Measurements from ENCODE around the gene SLC37A1.

The SLC37A1 gene

GRCh38 chr21:42619166-42619565 is 105.5 kb downstream of the SLC37A1 start:
- Histone ChIP-seq H3K79me2 (ENCODE audit: insufficient read depth, low read length) (no peaks in the 10 kb centered on the region), H3K9ac (ENCODE audit: low read length) (no peak overlapping the region), H3K36me3 (ENCODE audit: low read length) (no peaks in the 10 kb centered on the region), H3K4me2 (ENCODE audit: low read depth, low read length, poor library complexity, severe bottlenecking) (no peak overlapping the region), H3K4me3 (ENCODE audit: insufficient read depth, low read length, poor library complexity, severe bottlenecking) (no peak overlapping the region), H3K27ac (ENCODE audit: low read depth, low read length) (no peak overlapping the region), H3F3A (ENCODE audit: insufficient read depth) (no peaks in the 10 kb centered on the region), H3K9me2 (replicated peaks; ENCODE audit: insufficient read depth, low read length) (no peaks in the 10 kb centered on the region), H4K20me1 (ENCODE audit: low read depth, low read length) (no peaks in the 10 kb centered on the region), H3K9me3 (ENCODE audit: insufficient read depth, low read length) (no peaks in the 10 kb centered on the region), H3K27me3 (ENCODE audit: low read length) (no peaks in the 10 kb centered on the region), H2AFZ (ENCODE audit: low read depth, low read length, severe bottlenecking) (no peak overlapping the region)
- TF ChIP-seq EZH2phosphoT487 (conservative IDR thresholded peaks at IDR 0.05; ENCODE audit: low read length) = no peak
- TF ChIP-seq, protein P1, sequence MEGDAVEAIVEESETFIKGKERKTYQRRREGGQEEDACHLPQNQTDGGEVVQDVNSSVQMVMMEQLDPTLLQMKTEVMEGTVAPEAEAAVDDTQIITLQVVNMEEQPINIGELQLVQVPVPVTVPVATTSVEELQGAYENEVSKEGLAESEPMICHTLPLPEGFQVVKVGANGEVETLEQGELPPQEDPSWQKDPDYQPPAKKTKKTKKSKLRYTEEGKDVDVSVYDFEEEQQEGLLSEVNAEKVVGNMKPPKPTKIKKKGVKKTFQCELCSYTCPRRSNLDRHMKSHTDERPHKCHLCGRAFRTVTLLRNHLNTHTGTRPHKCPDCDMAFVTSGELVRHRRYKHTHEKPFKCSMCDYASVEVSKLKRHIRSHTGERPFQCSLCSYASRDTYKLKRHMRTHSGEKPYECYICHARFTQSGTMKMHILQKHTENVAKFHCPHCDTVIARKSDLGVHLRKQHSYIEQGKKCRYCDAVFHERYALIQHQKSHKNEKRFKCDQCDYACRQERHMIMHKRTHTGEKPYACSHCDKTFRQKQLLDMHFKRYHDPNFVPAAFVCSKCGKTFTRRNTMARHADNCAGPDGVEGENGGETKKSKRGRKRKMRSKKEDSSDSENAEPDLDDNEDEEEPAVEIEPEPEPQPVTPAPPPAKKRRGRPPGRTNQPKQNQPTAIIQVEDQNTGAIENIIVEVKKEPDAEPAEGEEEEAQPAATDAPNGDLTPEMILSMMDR (IDR thresholded peaks at IDR 0.05; ENCODE audit: insufficient read depth, low read length, poor library complexity, severe bottlenecking) = no peak

DNA sequence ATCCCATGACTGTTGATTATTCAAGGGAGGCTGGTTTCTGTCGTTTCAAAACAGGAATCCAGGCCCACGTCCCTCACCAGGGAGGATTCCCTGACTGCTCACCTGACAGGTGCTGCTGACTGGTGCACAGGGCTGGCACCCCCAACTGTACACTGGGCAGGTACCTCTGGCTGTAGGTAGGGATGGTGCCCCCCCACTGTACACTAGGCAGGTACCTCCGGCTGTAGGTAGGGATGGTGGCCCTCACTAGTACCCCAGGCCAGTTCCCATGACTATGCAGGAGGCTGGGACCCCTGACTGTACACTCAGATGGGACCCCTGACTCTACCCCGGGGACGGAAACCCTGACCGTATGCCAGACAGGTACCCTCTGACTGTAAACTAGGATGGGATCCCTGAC is 106.2 kb downstream of the SLC37A1 start:
- H2AFZ ChIP-seq (ENCODE audit: low read depth, low read length, severe bottlenecking) = no peak overlapping the region
- no peaks in the 10 kb centered on the region for H3K36me3 ChIP-seq (ENCODE audit: low read length)
- H3K9ac ChIP-seq (ENCODE audit: low read length) = no peak overlapping the region
- no peaks in the 10 kb centered on the region for H3K27me3 ChIP-seq (ENCODE audit: low read length)
- no peaks in the 10 kb centered on the region for H3K79me2 ChIP-seq (ENCODE audit: insufficient read depth, low read length)
- H3K9me2 ChIP-seq (replicated peaks; ENCODE audit: insufficient read depth, low read length) = no peaks in the 10 kb centered on the region
- no peaks in the 10 kb centered on the region for H3K9me3 ChIP-seq (ENCODE audit: insufficient read depth, low read length)
- H4K20me1 ChIP-seq (ENCODE audit: low read depth, low read length) = no peaks in the 10 kb centered on the region
- no peak overlapping the region for H3K27ac ChIP-seq (ENCODE audit: low read depth, low read length)
- TF ChIP-seq EZH2phosphoT487 (conservative IDR thresholded peaks at IDR 0.05; ENCODE audit: low read length) = no peak
- TF ChIP-seq, protein P1 (IDR thresholded peaks at IDR 0.05; ENCODE audit: insufficient read depth, low read length, poor library complexity, severe bottlenecking) = no peak
- no peak overlapping the region for H3K4me2 ChIP-seq (ENCODE audit: low read depth, low read length, poor library complexity, severe bottlenecking)
- H3K4me3 ChIP-seq (ENCODE audit: insufficient read depth, low read length, poor library complexity, severe bottlenecking) = no peak overlapping the region
- H3F3A ChIP-seq (ENCODE audit: insufficient read depth) = no peaks in the 10 kb centered on the region

DNA sequence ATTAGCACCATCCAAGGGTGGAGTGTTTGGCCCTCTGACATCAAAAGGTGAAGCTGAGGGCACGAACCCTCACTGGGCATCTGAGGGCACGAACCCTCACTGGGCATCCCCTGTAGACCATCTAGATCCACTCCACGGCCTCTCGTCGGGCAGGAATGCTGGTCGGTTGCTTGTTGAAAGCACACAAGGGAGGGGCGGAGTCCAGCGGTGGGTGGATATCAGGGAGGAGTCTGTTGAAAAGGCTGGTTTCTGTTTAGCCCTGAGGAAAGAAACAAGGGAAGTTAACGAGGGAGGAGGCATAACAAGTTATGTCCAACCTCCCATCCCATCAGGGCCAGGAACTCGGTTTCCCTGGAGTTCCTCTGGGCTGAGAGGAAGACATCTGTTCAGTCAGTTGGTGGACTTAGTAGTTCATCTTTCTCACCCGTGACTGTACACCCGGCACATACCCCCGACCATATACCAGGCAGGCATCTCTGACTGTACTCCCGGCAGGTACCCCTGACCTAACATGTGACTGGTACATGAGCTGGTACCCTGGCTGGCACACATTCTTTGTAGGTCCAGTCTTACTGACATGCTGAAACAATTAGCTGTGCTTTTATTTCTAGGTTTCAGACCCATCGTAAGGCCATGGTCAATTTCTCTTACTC is 107.6 kb downstream of the SLC37A1 start:
- H3K9me2 ChIP-seq (replicated peaks; ENCODE audit: insufficient read depth, low read length) = no peaks in the 10 kb centered on the region
- H3K4me2 ChIP-seq (ENCODE audit: low read depth, low read length, poor library complexity, severe bottlenecking) = no peak overlapping the region
- no peak overlapping the region for H3K4me3 ChIP-seq (ENCODE audit: insufficient read depth, low read length, poor library complexity, severe bottlenecking)
- H3K36me3 ChIP-seq (ENCODE audit: low read length) = no peaks in the 10 kb centered on the region
- no peaks in the 10 kb centered on the region for H3F3A ChIP-seq (ENCODE audit: insufficient read depth)
- no peaks in the 10 kb centered on the region for H3K9me3 ChIP-seq (ENCODE audit: insufficient read depth, low read length)
- H4K20me1 ChIP-seq (ENCODE audit: low read depth, low read length) = no peaks in the 10 kb centered on the region
- H3K27ac ChIP-seq (ENCODE audit: low read depth, low read length) = no peak overlapping the region
- no peak overlapping the region for H2AFZ ChIP-seq (ENCODE audit: low read depth, low read length, severe bottlenecking)
- no peak overlapping the region for H3K9ac ChIP-seq (ENCODE audit: low read length)
- no peaks in the 10 kb centered on the region for H3K27me3 ChIP-seq (ENCODE audit: low read length)
- TF ChIP-seq EZH2phosphoT487 (conservative IDR thresholded peaks at IDR 0.05; ENCODE audit: low read length) = no peak
- TF ChIP-seq, protein P1 (IDR thresholded peaks at IDR 0.05; ENCODE audit: insufficient read depth, low read length, poor library complexity, severe bottlenecking) = no peak
- H3K79me2 ChIP-seq (ENCODE audit: insufficient read depth, low read length) = no peaks in the 10 kb centered on the region
